ENCODE data around the gene TDRD10.

TDRD10 gene

DNA sequence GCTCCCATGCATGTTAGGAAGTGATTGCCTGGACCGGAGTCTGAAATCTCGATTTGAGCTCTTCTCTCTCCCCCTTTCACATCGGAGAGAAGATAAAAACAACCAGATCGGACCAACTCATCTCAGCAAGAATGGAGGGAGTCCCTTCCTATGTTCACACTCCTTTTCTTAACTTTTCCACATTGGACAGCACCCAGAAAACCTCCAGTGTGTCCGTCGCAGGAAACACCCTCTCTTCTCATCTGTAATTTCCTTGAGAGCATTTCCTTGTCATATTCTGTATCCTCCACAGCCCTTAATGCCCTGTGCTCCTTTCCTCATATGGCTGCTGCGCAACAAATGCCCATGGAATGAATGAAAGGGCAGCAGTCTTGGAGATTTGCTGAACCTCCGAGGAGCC is 1.5 kb upstream of the TDRD10 start:
- no peak for TF ChIP-seq CTCF (IDR thresholded peaks at IDR 0.05; ENCODE audit: low read depth, low read length)
- no peak for DNase-seq
- Histone ChIP-seq H3K36me3 (no peaks in the 10 kb centered on the region), H3K27me3 (peaks cover 59% of the 10 kb centered on the region), H3K4me3 (ENCODE audit: low read depth, low read length) (no peak overlapping the region), H3K9me3 (peaks cover 12% of the 10 kb centered on the region), H3K4me1 (no peaks in the 10 kb centered on the region)

DNA sequence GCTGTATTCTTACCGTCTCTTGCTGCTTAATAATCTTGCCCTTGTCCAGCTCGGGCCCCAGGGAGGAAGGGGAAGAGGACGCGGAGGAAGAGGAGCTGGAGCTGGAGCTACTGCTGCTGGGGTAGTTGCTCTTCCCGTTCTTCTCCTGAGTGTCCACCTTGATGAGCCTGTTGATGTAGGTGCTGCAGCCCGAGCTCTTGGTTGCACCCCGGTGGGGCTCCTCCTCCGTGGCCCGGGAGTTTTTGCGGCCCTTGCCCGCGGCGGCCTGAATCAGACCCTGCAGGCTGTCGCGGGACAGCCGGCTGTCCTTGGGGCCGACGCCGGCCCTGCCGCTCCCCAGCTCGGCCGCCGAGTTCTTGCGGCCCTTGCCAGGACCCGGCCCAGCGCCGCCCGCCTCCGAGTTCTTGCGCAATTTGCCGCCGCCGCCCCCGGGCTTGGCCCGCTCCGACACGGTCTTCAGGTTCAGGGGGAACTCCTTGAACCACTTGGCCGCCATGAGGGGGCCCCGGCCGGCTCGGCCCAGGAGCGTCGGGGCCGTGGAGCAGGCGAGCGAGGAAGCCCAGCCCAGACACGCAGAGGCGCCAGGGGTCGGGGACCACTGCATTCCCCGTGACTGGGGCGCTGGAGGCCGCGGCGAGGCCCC is 475 bp upstream of the TDRD10 start:
- DNase-seq: no peak
- H3K36me3 ChIP-seq: no peaks in the 10 kb centered on the region
- TF ChIP-seq CTCF (IDR thresholded peaks at IDR 0.05; ENCODE audit: low read depth, low read length): no peak
- H3K9me3 ChIP-seq: peaks cover 12% of the 10 kb centered on the region
- no peak overlapping the region for H3K4me3 ChIP-seq (ENCODE audit: low read depth, low read length)
- peaks cover 62% of the 10 kb centered on the region for H3K27me3 ChIP-seq
- H3K4me1 ChIP-seq: no peaks in the 10 kb centered on the region

DNA sequence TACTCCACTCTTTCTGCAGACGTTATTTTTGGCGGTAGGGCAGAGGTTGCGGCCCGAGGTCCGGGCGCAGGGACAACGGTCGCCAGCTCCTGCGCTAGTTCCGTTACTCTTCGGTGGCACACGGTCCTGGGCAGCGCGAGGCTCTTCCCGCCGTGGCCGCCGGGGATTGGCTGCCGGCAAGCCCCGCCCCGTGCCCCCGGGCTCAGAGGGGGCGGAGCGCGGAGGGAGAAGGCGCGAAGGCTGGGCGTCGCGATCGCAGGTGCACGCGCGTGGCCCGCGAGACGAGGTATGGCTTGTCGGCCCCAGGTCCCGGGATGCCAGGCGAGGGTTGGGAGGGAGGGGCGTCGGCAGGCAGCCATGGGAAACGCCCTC is 711 bp downstream of the TDRD10 start:
- no peak for DNase-seq
- TF ChIP-seq CTCF (IDR thresholded peaks at IDR 0.05; ENCODE audit: low read depth, low read length): no peak
- Histone ChIP-seq H3K9me3 (peaks cover 12% of the 10 kb centered on the region), H3K36me3 (no peaks in the 10 kb centered on the region), H3K27me3 (peaks cover 73% of the 10 kb centered on the region), H3K4me3 (ENCODE audit: low read depth, low read length) (no peak overlapping the region), H3K4me1 (no peaks in the 10 kb centered on the region)

DNA sequence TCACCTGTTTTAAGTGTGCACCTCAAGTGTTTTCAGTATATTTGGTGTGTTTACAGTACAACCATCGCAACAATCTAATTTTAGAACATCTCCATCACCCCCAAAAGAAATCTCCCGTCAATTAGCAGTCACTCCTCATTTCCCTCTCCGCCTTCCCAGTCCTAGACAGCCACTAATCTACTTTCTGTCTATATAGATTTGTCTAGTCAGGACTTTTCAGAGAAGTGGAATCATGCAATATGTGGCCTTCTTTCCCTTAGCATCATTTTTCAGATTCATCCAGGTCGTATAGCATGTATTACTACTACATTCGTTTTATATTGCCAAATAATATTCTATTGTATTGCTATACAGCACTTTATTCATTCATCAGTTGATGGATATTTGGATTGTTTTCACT is 1.9 kb downstream of the TDRD10 start:
- DNase-seq: no peak
- peaks cover 82% of the 10 kb centered on the region for H3K27me3 ChIP-seq
- H3K4me1 ChIP-seq: no peaks in the 10 kb centered on the region
- H3K4me3 ChIP-seq (ENCODE audit: low read depth, low read length): no peak overlapping the region
- TF ChIP-seq CTCF (IDR thresholded peaks at IDR 0.05; ENCODE audit: low read depth, low read length): no peak
- H3K9me3 ChIP-seq: peaks cover 12% of the 10 kb centered on the region
- H3K36me3 ChIP-seq: no peaks in the 10 kb centered on the region

- DNase-seq: no peak
- Histone ChIP-seq H3K9me3 (no peaks in the 10 kb centered on the region), H3K36me3 (no peaks in the 10 kb centered on the region), H3K4me1 (no peaks in the 10 kb centered on the region), H3K27me3 (peaks cover 24% of the 10 kb centered on the region), H3K4me3 (ENCODE audit: low read depth, low read length) (no peak overlapping the region)
- no peak for TF ChIP-seq CTCF (IDR thresholded peaks at IDR 0.05; ENCODE audit: low read depth, low read length)
Observed at GRCh38 chr1:154512760-154513159, 10.7 kb downstream of the TDRD10 start.

DNA sequence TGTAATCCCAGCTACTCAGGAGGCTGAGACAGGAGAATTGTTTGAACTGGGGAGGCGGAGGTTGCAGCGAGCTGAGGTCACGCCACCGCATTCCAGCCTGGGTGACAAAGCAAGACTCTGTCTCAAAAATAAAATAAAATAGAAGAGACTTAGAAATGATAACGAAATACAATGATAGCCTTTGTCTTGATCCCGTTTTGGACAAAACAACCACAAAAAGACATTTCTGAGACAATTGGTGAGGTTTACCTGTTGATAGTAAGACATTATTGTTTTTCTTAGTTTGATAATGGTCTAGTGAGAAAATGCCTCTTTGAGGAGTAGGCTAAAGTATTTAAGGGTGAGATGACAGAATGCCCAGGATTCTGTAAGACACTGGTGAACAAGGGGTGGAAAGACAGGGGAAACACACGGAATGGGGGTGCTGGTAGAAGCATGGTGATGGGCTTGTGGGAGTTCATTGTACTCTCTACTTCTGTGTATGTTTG is 12.1 kb downstream of the TDRD10 start:
- no peaks in the 10 kb centered on the region for H3K9me3 ChIP-seq
- DNase-seq: no peak
- no peak for TF ChIP-seq CTCF (IDR thresholded peaks at IDR 0.05; ENCODE audit: low read depth, low read length)
- H3K4me3 ChIP-seq (ENCODE audit: low read depth, low read length): no peak overlapping the region
- H3K4me1 ChIP-seq: no peaks in the 10 kb centered on the region
- H3K36me3 ChIP-seq: no peaks in the 10 kb centered on the region
- H3K27me3 ChIP-seq: peaks cover 14% of the 10 kb centered on the region

Measured in BE2C (cell line).